HG03039 (cell line): ENCODE measurements around the gene ULK3.

Experiments
- ATAC-seq: cut with Tn5 transposase; IDR thresholded peaks from one replicate; pipeline ENCODE4 v1.9.1; 2021; ENCODE audit warnings: mild to moderate bottlenecking, moderate library complexity; ENCODE audit not compliant: unreplicated experiment

The ULK3 gene

GRCh38 chr15:74800559-74801094 is 42.3 kb downstream of the ULK3 start:
- ATAC-seq: no peak

- ATAC-seq: no peak
These were observed 42.9 kb downstream of the ULK3 start for GRCh38 chr15:74799856-74800558.

- ATAC-seq: no peak
These were observed 43.6 kb downstream of the ULK3 start for GRCh38 chr15:74799255-74799855.

DNA sequence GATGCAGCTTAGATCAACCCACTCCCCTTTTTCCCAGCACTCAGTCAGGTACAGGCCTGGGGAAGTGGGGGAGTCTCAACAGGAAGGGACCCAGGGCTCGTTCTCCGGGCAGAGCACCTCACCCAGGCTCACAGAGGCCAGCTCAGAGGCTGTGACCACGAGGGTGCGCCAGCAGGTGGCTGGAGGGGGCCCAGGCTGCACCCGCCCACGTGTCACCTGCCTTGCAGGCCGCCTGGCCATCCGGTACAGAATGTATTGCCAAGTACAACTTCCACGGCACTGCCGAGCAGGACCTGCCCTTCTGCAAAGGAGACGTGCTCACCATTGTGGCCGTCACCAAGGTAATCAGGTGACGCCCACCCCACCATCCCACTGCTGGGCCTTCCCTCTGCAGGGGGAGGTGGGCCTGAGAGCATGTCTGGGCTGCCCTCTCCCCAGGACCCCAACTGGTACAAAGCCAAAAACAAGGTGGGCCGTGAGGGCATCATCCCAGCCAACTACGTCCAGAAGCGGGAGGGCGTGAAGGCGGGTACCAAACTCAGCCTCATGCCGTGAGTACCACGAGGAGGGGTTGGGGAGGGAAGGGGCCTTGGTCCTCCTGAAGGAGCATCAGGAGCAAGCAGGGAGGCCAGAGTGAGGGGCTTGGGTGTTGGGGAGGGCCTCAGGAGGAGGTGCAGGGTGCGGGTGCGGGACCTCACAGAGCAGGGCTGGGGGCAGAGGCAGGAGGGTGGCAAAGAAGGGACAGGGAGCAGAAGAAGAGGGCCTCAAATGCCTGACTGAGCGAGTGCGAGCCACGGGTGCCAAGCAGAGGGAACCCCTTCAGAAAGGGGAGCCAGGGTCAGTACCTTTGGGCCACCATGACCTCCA is 44.3 kb downstream of the ULK3 start:
- ATAC-seq: no peak

- no peak for ATAC-seq
These were observed 46.9 kb downstream of the ULK3 start for GRCh38 chr15:74795966-74796625.

DNA sequence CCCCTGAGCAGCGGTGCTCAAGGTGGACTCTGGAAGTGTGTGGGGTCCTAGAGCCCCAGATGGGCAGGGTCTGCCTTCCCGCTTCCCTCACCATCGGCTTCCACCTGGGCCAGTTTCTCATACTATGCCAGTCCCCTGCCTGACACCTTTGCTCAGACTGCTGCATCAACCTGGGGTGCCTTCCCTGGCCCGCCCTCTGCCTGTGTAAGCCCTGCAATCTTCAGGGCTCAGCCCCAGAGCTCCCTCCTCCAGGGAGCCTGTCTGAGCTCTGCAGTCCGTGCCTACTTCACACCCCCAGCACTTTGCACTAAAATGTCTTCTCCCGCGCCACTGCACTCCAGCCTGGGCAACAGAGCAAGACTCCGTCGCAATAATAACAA is 48.0 kb downstream of the ULK3 start:
- no peak for ATAC-seq

DNA sequence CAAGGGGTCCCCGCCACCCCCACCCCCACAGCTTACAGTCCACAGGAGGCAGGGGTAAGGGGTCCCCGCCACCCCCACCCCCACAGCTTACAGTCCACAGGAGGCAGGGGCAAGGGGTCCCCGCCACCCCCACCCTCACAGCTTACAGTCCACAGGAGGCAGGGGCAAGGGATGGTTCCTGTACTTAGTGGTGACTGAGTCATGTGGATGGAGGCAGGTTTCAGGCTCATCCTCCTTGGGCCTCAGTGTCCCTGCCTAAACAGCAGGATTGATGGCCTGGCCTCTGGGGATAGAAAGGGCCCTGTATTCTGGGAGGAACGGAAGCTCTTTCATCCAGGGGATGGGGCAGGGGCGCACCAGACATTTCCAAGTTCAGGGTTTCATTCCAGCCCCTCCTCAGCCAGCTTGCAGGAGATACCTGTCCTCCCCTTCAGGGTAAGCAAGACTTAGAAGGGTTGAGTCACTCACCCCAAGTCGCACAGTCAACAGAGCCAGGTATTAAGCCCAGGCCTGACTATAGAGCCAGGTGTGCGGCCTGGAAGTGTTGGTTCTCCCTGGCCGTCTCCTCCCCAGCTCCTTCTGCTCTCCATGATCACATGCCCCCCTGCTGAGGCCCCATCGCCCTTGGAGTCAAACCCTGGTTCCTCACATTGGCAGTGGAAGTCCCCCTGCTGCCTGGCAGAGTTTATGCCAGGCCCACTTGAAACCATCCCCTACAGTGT is 48.5 kb downstream of the ULK3 start:
- no peak for ATAC-seq

DNA sequence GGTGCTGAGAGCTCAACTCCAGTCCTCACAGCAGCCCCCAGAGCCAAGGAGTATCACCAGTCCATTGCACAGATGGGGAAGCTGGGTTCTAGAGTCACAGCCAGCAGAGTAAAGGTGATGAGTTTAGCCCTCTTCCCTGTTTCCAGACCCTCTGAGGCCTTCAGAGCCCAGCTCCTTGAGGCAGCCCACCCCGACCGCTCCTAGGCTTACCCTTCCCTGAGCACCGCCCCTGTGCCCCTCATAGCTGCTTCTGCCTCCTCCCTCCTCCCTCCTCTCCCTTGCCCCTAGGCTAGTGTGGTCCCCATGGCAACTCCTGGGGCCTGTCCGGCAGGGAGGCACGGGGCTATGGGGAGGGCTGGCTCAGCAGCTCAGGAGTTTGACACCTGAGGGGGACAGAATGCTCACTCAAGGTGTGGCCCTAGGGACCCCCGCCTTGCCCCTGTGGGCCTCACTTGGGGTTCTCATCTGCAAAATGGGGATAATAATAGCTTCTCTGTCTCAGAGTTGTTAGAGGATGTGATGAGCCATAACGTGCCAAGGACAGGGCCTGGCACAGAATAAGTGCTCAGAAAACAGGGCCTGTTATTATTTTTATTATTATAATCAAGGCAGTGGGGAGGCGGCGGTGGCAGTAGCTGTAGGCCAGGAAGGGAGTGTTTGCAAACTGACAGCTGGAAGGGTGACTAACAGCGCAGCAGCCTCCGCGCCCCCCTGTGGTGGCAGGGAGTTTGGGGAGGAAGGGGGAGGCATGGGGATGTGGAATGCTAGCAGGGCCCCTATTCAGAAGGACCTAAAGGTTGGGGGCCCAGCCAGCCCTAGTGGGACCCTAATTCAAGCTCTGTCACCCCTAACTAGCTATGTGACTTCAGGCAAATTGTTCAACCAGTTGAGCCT is 49.6 kb downstream of the ULK3 start:
- no peak for ATAC-seq

- no peak for ATAC-seq
These were observed 50.5 kb downstream of the ULK3 start for GRCh38 chr15:74792227-74793016.

DNA sequence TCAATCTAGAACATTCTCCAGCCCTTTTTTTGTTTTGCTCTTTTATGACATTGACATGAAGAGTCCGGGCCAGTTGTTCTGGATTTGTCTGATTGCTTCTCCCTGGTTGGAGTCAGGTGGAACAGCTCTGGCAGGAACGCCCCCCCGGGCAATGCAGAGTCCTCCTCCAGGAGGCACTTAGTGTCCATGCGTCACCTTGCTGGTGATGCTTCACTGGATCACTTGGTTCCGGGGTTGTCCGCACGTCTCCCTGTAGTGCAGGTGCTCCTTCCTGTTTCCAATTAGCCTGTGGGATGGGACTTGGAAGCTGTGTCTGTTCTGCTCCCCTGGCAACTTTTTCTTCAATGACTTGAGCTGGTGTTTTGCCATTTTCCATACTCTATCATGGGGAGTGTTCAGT is 51.3 kb downstream of the ULK3 start:
- ATAC-seq: no peak

GRCh38 chr15:74791007-74791406 is 51.9 kb downstream of the ULK3 start:
- ATAC-seq: no peak

DNA sequence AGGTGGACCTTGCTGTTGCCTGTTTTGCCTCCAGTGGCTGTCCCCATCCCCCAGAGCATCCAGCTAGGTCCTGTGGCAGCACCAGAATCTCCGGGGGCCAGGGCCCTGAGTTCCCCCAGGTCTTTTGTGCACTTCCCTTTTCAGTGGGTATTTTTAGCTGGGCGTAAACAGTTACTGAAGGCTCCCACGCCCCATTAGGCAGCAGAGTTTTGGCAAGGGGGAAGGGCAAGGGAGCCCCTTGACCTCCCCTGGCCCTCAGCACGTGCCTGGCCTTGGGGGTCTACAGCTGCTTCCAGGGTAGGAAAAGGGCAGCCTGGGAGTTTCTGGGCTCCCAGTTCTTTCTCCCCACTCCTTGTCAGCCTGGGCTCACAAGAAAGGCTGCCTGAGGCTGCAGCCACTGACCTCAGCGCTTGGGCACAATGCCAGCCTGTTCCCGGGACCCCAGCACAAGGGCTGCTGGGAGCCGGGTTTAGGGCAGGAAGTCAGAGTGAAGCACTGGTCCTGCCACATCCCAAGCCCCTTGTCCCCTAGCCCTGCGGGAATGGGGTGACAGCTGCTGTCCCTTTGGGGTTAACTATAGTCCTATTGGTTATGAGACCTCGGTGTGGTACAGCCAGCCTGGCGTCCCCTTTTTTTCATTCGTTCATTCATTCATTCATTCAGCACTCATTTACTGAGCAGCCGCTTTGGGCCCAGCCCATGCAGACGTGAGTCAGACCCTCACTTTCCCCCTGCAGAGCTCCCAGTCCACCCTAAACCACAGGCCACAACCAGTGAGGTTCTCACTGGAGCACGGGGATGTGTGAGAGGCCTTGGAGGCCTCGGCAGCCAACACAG is 52.7 kb downstream of the ULK3 start:
- ATAC-seq: no peak

DNA sequence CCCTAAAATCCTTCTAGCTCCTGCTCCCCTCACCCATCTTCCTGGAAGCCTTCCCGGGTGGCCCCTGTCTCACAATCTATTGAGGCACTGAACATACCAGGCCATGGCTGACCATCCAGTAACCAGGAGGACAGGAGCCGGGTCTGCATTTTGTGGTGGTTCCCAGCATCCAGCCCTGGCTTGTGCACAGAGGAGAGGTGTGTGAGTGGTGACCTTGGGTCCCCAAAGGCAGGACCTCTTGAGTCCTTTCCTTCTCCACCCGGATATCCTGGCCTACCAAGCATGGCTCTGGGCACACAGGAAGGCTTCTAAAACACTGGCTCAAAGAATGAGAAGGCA is 53.2 kb downstream of the ULK3 start:
- ATAC-seq: no peak

- ATAC-seq: no peak
These were observed 53.8 kb downstream of the ULK3 start for GRCh38 chr15:74789171-74789631.

GRCh38 chr15:74788683-74789151 is 54.2 kb downstream of the ULK3 start:
- ATAC-seq: no peak

GRCh38 chr15:74788042-74788682 is 54.8 kb downstream of the ULK3 start:
- no peak for ATAC-seq
